HG03520 (cell line): Measurements from ENCODE around the gene VASH2.

Experiments used
- ATAC-seq: cut with Tn5 transposase; IDR thresholded peaks from one replicate; pipeline ENCODE4 v1.9.1; 2021; ENCODE audit warnings: mild to moderate bottlenecking, moderate library complexity; ENCODE audit not compliant: unreplicated experiment

The VASH2 gene

DNA sequence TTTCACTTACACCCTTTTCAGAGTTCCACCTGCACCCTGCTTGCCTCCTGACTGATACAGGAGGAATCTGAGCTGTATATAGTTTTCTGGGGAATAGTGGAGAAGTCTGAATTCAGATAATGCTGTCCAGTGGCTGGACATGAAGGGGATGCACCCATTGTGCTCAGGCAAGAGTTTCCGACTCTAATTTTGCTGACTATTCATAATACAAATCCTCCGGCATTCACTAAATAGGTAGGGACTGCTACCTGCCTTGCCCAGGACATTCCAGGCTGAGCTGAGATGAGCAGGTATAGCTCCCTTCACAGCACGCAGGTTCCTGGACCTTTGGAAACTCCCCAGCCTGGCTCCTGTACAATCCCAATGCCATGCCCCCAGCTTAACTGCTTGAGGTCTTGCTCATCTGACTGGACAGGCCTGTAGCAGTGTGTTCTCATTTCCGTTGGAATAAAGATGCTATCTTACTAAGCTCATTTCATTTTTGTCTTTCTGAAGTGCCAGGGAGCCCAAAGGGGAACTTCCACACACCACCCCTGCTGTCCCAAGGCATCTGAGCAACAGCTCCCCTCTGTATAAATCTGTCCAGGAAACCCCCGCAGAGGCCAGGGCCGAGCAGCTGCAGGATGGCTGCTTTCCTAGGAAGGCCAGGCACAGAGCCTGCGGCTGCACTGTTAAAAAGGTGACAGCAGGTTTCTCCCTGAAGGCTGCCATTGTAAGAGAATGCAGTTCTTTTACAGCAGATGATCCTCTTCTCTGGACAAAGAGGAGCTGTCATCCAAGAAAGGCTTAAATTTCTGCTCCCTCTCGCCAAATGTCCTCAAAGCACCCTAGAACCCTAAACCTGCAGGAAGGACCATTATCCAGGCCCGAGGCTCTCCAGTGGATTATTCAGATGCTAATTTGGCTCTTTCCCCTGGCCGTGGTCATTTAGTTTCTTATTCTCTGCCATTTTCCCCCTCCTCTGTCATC is 21.7 kb upstream of the VASH2 start:
- peak; percentile 49 for ATAC-seq

DNA sequence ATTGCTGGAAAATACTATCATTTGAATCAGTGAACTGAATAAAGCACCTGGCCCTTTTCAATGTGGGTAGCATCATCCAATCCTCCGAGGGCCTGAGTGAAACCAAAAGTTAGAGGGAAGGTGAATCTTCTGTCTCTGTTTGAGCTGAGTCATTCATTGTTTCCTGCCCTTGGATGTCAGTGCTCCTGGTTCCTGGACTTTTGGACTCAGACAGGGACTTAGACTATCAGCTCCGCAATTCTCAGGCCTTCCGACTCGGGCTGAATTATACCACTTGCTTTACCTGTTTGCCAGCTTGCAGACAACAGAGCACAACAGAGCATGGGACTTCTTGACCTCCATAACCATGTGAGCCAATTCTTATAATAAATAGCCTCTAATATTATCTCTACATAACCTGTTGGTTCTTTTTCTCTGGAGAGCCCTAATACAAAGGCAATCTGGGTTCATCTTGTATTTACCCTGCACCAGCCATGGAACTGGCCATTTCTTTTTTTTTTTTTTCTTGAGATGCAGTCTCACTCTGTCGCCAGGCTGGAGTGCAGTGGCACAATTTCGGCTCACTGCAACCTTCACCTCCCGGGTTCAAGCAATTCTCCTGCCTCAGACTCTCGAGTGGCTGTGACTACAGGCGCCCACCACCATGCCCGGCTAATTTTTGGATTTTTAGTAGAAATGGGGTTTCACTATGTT is 19.2 kb upstream of the VASH2 start:
- no peak for ATAC-seq

DNA sequence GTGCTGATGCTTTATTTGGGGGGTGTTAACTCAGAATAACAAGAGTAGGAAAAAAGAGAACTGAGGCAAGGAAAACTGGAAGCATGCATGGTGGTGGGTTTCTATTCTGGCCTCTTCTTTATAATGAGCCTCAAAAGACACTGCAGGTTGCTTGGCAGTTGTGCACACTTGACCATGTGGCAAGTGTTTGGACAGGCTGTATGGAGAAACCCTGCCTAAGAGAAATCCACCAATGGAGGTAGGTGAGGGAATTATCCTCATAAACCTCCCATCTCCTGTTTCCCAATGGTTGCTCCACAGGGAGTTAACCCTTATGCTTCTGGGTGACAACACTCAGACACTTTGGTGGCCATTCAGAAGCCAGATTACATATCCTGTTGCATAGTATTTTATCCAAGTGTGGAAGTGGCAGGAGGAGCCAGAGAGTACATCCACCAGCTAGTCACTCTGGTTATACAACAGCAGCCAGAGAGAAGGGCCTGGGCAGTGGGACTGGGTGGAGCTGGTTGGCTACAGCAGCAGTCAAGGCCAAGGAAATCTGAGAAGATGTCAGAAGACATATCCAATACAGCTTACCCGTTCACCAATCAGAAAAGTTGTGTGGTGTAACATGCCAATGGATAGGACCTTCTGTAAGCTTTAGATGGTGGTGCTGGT is 16.4 kb upstream of the VASH2 start:
- ATAC-seq = no peak

DNA sequence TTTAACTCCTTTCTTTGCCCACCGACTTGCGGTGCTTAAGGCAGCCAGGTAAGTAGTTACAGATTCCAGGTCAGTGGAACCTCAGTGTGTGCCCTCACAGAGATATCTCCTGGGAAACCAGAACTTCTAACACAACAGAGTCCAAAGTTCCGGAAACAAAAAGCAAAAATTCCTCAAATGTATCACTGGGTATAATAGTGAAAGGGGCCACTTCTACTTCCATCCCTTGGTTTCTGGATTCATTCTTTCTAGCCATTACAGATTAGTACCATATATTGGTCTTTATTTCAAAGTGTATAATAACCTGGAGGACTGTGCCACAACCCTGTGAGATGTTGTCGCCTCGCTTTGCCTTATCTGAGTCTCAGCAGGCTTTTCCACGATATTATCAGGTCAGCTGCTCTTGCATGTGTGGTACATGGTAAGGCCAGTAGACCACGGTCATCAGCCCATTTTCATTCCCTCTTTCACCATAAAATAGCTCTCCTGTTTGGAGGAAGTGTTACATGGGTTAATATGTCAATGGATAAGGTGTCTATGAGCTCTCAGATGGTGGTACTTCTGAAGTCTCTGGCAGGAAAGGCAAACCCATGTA is 14.9 kb upstream of the VASH2 start:
- ATAC-seq = no peak

DNA sequence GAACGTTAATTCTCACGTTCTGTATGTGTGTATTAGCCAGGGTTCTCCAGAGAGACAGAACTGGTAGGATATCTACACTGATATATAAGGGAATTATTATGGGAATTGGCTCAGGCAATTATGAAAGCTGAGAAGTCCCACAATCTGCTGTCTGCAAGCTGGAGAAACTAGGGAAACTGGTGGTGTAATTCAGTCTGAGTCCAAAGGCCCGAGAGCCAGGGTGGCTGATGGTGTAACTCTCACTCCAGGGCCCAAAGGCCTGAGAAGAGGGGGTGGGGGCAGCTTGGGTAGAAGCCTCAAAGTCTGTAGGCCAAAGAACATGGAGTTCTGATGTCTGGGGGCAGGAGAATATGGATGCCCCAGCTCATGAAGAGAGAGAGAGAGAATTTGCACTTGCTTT is 13.3 kb upstream of the VASH2 start:
- ATAC-seq = no peak

DNA sequence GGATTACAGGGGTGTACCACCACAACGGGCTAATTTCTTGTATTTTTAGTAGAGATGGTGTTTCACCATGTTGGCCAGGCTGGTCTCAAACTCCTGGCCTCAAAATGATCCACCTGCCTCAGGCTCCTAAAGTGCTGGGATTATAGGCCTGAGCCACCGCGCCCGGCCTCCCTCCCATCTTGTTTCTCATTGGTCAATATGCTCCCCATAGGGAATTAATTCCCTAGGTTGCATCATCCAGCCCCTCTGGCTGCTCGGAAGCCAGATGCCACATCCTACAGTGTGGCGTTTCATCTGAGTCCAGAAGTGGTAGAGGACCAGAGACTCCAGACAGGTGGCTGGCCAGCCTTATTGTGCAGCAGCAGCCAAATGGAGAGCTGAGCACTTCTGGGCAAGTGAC is 11.5 kb upstream of the VASH2 start:
- no peak for ATAC-seq

DNA sequence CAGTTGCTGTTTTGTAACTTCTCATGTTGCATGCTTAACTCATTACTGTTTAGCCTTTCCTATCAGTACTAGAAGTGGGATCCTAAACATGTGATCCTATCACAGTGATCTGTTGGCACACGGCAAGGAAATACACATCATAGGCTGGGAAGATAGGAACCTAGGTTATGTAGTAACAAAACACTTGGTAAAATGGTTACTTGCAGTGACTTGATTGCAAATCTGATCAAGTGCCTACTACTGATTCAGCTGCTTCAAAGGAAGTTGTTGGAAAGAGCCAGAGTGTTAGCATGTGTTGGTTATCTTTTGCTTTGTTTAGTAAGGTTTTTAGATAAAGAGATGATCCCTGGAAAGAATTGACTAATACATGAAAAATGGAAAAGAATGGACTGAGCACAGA is 8.9 kb upstream of the VASH2 start:
- no peak for ATAC-seq

DNA sequence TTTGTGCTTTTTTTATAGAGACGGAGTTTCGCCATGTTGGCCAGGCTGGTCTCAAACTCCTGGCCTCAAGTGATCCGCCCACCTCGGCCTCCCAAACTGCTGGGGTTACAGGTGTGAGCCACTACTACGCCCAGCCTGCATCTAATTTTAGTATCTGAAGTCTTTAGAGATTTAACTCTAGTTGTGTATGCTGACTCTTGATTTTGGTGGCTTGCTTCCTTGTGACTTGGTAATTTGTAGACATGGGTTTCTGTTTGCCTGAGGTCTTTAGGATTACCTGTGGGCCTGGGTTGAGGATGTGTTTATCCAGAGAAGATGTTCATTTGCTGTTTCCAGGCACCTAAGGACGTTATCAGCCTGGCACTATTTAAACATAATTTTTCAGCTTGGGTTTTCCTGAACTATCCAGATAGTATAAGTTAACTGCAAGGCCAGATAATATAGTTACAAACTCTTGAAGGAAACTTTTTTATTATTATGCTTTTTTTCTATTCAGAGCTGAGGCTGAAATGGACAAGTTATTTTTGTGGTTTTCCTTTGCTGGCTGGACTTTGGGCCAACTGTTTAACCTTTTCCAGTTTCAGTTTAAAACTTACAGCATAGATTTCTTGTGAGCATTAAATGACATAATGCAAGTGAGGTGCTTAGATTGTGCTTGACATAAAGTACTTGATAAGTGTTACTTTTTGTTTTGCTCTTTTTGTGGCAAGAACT is 7.5 kb upstream of the VASH2 start:
- no peak for ATAC-seq

DNA sequence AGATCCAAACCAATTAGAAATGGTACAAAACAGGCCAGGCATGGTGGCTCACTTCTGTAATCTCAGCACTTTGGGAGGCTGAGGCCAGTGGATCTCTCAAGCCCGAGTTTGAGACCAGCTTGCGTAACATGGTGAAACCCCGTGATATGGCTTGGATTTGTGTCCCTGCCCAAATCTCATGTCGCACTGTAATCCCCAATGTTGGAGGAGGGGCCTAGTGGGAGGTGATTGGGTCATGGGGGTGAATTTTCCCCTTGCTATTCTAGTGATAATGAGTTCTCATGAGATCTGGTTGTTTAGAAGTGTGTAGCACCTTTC is 7.0 kb upstream of the VASH2 start:
- ATAC-seq = no peak

DNA sequence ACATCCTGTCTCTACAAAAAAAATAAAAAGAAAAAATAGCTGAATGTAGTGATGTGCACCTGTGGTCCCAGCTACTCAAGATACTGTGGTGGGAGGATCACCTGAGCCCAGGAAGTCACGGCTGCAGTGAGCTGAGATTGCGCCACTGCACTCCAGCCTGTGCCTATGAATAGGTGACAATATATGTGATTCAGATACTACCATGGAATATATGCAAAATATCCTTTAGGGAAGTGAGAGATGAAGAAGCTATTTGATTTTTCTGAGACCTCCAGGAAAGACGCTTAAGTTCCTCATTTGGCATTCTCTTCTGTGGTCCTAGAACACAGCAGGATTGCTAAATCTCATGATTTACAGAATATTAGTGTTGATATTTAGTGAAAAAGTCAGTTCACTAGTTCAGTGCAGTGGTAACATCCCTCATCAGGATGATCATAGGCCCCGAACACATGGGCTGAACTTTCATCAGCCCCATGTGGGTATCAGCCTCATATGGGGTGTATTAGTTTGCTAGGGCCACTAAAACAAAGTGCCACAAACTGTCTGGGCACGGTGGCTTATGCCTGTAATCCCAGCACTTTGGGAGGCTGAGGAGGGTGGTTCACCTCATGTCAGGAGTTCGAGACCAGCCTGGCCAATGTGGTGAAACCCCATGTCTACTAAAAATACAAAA is 6.0 kb upstream of the VASH2 start:
- no peak for ATAC-seq

DNA sequence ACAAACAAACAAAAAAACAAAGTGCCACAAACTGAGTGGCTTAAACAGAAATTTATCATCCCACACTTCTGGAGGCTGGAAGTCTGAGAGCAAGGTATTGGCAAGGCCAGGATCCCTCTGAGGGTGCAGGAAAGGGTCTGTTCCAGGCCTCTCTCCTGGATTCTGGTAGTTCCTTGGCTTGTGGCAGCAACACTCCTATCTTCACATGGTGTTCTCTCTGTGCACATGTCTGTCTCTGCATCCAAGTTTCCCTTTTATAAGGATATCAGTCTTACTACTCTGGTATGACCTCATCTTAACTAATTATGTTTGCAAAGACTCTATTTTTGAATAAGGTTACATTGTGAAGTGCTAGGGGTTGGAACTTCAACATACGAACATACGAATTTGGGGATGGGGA is 5.3 kb upstream of the VASH2 start:
- ATAC-seq = no peak

DNA sequence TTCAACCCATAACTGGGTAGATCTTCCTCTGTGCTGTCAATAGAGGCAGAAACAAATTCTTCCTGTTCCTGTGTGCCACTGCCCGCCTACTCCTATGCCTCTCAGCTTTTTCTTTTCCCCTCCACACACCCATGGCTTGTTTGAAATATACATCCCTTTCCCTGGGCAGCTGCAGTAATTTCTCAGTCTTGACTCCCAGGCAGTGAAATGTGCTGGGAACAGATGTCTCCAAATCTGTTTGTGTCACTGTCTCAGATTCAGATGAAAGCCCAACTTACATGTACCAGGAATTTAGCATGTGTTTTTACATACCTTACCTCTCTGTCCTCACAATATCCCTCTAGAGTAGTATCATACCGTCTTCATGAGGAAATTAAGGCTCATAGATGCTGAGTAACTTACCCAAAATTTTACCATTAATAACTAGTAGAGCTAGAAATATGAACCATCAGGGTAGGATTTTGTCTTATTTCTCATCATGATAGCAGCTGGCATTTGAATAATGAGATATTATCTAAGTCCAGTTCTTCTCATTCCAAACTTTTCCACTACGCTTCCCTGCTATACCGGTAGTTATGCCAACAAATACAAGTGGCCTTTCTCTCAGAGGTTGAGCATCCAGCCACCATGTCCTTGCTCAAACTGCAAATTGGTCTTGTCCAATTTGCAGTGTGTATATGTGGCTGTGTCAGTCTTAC is 4.7 kb upstream of the VASH2 start:
- no peak for ATAC-seq

DNA sequence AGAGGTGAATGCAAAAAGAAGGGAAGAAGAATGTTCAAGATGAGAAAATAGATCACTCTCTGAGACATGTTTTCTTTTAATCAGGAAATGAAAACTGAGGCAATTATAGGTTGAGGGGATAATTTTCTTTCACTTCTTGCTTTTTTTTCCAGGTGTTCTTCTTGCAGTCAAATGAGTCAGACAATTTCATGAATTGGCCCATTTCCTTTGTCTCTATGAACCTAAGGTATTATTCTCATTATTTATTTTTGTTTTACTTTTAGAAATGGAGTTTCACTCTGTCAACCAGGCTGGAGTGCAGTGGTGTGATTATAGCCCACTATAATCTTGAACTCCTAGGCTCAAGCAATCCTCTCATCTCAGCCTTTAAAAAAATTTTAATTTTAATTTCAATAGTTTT is 3.5 kb upstream of the VASH2 start:
- ATAC-seq = no peak

DNA sequence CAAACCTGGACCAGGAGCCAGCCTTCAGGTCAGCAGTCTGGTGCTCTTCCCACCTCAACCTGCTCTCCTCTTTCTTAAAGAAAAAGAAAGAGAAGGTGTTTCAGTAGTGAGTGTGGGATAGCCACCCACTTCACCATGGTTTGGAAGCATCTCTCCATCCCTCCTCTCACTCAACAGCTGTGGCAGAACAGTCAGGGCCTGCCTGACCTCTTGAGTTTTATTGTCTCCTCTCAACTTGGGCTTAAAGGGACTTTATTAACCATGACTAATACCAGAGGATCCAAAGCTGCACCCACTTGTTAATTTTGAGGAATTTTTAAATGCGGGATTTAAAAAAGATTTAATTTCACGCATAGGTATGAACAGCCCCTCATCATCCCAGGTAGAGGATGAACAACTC is 570 bp upstream of the VASH2 start:
- no peak for ATAC-seq

DNA sequence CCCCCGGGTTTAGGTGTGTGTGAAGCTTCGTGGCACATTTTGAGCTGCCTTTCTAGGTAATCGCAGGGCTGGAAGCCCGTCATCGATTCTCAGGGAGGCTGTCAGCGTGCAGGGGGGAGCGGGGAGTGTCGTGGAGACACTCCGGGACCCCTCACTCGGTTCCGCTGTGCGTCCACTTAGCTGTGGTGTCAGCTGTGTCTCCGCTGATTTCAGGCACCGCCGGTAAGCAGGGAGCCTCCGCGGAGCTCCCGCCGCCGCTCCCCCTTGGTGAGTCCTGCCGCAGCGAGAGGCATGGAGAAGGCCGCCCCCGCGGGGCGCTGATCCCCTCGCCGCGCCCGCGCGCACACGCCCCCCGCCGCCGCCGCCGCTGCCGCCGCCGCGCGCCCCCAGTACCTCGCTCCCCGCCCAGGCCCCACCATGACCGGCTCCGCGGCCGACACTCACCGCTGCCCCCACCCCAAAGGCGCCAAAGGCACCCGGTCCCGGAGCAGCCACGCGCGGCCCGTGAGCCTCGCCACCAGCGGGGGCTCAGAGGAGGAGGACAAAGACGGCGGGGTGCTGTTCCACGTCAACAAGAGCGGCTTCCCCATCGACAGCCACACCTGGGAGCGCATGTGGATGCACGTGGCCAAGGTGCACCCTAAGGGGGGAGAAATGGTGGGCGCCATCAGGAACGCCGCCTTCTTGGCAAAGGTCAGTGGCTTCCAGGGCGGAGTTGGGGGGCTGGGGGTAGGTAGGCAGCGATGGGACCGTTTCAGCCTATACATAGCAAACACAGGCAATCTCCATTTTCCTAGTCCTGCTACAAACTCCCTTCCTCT is 995 bp downstream of the VASH2 start:
- no peak for ATAC-seq

DNA sequence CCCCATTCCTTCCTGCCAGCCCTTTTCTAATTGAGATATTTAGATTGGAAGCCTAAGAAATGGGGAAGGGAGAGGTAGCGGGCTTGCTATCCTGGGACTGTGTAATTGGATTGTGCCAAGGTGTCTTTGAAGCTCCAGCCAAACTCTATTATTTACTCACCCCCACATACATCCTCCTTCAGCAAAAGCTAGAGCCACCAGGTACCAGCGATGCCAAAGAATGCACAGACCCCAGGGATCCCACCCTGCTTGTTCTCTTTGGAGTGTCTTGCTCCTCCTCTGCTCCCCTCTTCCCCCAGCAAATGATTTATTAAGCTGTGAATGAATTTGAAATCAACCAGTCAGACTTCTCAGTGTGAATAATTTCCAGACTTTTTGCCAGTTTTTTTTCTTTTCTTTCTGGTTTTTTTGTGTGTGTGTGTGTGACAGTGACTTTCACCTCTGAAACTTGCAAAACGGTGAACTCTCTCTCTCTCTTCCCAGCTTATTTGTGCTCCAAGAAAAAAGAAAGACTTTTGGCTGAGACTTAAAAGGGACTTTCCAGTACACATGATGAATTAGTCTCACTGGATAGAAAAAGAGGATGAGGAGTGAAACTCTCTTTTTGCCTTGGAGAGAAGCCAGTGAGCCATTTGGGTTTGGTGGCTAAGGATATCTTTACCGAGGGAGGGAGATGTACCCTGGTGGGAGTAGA is 1.8 kb downstream of the VASH2 start:
- no peak for ATAC-seq

DNA sequence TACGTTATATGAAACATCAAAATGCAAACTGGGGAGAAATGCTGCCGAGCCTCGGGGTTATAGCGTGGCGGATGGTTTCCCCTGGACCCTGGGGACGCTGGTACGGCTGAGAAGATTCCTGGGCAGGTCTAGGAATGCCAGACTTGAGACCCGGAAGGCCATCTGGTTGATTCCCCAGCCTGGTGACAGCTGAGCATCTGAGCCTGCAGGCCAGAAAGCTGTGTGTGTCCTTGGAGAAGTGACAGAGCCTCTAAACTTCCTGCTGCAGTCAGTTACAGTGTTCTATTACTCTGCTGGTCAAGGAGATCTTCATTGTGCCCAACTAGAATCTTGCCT is 2.3 kb downstream of the VASH2 start:
- no peak for ATAC-seq

DNA sequence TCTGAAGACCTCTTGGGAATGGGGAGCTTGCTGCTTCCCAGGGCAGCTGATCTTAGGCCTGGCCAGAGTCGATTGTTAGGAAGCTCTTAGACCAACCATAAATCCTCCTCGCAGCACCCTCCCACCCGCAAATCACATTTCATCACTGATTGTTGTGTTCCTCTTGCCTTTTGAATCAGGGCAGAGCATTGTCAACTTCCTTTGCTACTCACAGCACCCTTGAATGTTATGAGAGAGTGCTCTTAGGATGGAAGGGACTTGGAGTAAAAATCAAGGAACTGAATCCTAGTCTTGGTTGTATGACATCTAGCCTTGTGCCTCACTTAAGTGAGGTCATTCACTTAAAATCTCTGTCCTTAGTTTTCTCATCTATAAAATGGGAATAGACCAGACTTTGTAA is 3.0 kb downstream of the VASH2 start:
- no peak for ATAC-seq
